Caco-2 (cell line): ENCODE data around the gene XIRP1. TPM values are rescaled to one million over a fixed set of nuclear protein-coding genes. Genes with fewer than 3 reads are reported as not detected.

Experiments used
- BruUV-seq: library from RNA; stranded (reverse); fragments of 400-500 nt; replicated peaks from 2 replicates; lab custom pipeline; 2021; lab: Mats Ljungman, UMichigan
- CTCF ChIA-PET: fragments of 300-600 bp; sonication (Branson Sonifier 250); formaldehyde crosslinking; loops from one replicate; lab custom pipeline; 2022; ENCODE audit warnings: antibody characterized with exemption; lab: Charles Lee
- POLR2A ChIA-PET: fragments of 300-600 bp; sonication (Branson Sonifier 250); formaldehyde crosslinking; loops from one replicate; lab custom pipeline; 2022; ENCODE audit warnings: antibody characterized with exemption; lab: Charles Lee
- DNase-seq, 2 experiments: peaks; one replicate each; pipeline versions ENCODE4 v3.0.0 to v3.0.0-alpha.2; 2020 to 2022
- H3K27me3 ChIP-seq: replicated peaks from 2 replicates; pipeline ENCODE4 v1.6.0; 2011; ENCODE audit warnings: low read length; ENCODE audit not compliant: control insufficient read depth, insufficient read depth
- H3K36me3 ChIP-seq: 2 replicates; pipeline ENCODE4 v1.5.1; 2011; ENCODE audit warnings: low read length; ENCODE audit not compliant: control insufficient read depth, insufficient read depth
- H3K4me1 ChIP-seq: fragments of 250-450 bp; sonication (Bioruptor Pico); 2 replicates; pipeline ENCODE4 v1.5.1; 2020; ENCODE audit warnings: mild to moderate bottlenecking
- H3K4me3 ChIP-seq: 2 replicates; pipeline ENCODE4 v1.5.1; 2011; ENCODE audit warnings: low read depth, mild to moderate bottlenecking, control low read depth, low read length
- H3K9me3 ChIP-seq: fragments of 250-450 bp; sonication (Bioruptor Pico); 2 replicates; pipeline ENCODE4 v1.5.1; 2020; ENCODE audit warnings: mild to moderate bottlenecking, moderate library complexity
- H3K27ac Mint-ChIP-seq: one replicate; pipeline ENCODE4 v1.8.0; 2022; ENCODE audit warnings: mixed read lengths; ENCODE audit not compliant: unreplicated experiment
- H3K27me3 Mint-ChIP-seq: one replicate; pipeline ENCODE4 v1.8.0; 2022; ENCODE audit warnings: mixed read lengths; ENCODE audit not compliant: insufficient read depth, unreplicated experiment
- H3K36me3 Mint-ChIP-seq: one replicate; pipeline ENCODE4 v1.8.0; 2022; ENCODE audit warnings: mild to moderate bottlenecking, mixed read lengths; ENCODE audit not compliant: insufficient read depth, unreplicated experiment
- H3K4me1 Mint-ChIP-seq: one replicate; pipeline ENCODE4 v1.8.0; 2022; ENCODE audit warnings: low read depth, mixed read lengths; ENCODE audit not compliant: unreplicated experiment
- H3K4me3 Mint-ChIP-seq: one replicate; pipeline ENCODE4 v1.8.0; 2022; ENCODE audit warnings: mild to moderate bottlenecking, moderate library complexity, mixed read lengths; ENCODE audit not compliant: unreplicated experiment
- H3K9me3 Mint-ChIP-seq: one replicate; pipeline ENCODE4 v1.8.0; 2022; ENCODE audit warnings: mixed read lengths; ENCODE audit not compliant: unreplicated experiment
- CTCF ChIP-seq, 2 experiments: fragments of 200-600 bp in 1 of 2; IDR thresholded peaks; 1 replicate in 1 of 2; 2 replicates in 1 of 2; pipeline versions ENCODE4 v1.5.1 to v1.8.0; 2011 to 2022; ENCODE audit warnings: antibody characterized with exemption in 1 of 2, control low read depth in 1 of 2, inconsistent platforms in 1 of 2, low read depth in 1 of 2, low read length in 1 of 2, mild to moderate bottlenecking in 1 of 2, moderate library complexity in 1 of 2; ENCODE audit not compliant: insufficient read depth in 1 of 2, severe bottlenecking in 1 of 2, unreplicated experiment in 1 of 2
- intact Hi-C: fragments of 100-400 bp; cut with micrococcal nuclease; formaldehyde crosslinking; loops from one replicate; pipeline ENCODE4 v1.10.0; 2022; ENCODE audit not compliant: unreplicated experiment
- total RNA-seq: library from RNA; stranded (reverse); gene quantifications from 2 replicates; pipeline ENCODE4 v1.2.3, GENCODE V29; 2022

XIRP1 gene
- total RNA-seq, 1 experiment from 2014 or later: not detected

- no TSS peak for BruUV-seq
- Histone ChIP-seq H3K36me3 (no peaks in the 10 kb centered on the region), H3K9me3 (no peaks in the 10 kb centered on the region), H3K27me3 (no peaks in the 10 kb centered on the region), H3K4me3 (no peak overlapping the region), H3K4me1 (peaks cover 8% of the 10 kb centered on the region)
- Mint-ChIP-seq H3K9me3 (peaks cover 5% of the 10 kb centered on the region), H3K4me1 (peaks cover 7% of the 10 kb centered on the region), H3K4me3 (no peak overlapping the region), H3K36me3 (no peaks in the 10 kb centered on the region), H3K27me3 (no peaks in the 10 kb centered on the region), H3K27ac (no peak overlapping the region)
- ChIA-PET CTCF (interaction anchor here (0.6 kb wide), 1 partner anchor 23 kb away, joined by 3 read pairs; no protein-coding TSS in a partner anchor), POLR2A (no interaction called here)
- TF ChIP-seq CTCF (IDR thresholded peaks at IDR 0.05; ENCODE audit: insufficient read depth in 1 of 2, low read depth in 1 of 2, low read length in 1 of 2, severe bottlenecking in 1 of 2, unreplicated experiment in 1 of 2): no peak
- DNase-seq: no peak
- intact Hi-C loops: loop anchor here (2.0 kb wide), 1 partner anchor 13 kb away; no protein-coding TSS in a partner anchor
These were observed 24.1 kb downstream of the XIRP1 start for GRCh38 chr3:39168156-39168780.

GRCh38 chr3:39166932-39167532 lies 25.4 kb downstream of the XIRP1 start:
- CTCF ChIA-PET: interaction anchor here (0.7 to 1.3 kb wide), 2 partner anchors 41 to 87 kb away, joined by 3 read pairs; no protein-coding TSS in a partner anchor

More at GRCh38 chr3:39166932-39167532, 25.4 kb downstream of the XIRP1 start:
- Mint-ChIP-seq H3K36me3 (no peaks in the 10 kb centered on the region), H3K27me3 (no peaks in the 10 kb centered on the region), H3K9me3 (peaks cover 12% of the 10 kb centered on the region), H3K27ac (no peak overlapping the region), H3K4me1 (no peaks in the 10 kb centered on the region), H3K4me3 (no peak overlapping the region)
- DNase-seq: no peak
- peaks cover 8% of the 10 kb centered on the region for H3K4me1 ChIP-seq
- H3K27me3 ChIP-seq: no peaks in the 10 kb centered on the region
- H3K4me3 ChIP-seq: no peak overlapping the region
- no peaks in the 10 kb centered on the region for H3K36me3 ChIP-seq
- BruUV-seq: no TSS peak
- intact Hi-C loops: loop anchor here (1.0 kb wide), 1 partner anchor 41 kb away; no protein-coding TSS in a partner anchor
- TF ChIP-seq CTCF (IDR thresholded peaks at IDR 0.05; ENCODE audit: insufficient read depth in 1 of 2, low read depth in 1 of 2, low read length in 1 of 2, severe bottlenecking in 1 of 2, unreplicated experiment in 1 of 2): no peak
- no peaks in the 10 kb centered on the region for H3K9me3 ChIP-seq
- POLR2A ChIA-PET: no interaction called here
